ENCODE measurements around the gene NRG3. TPM values are rescaled to one million over a fixed set of nuclear protein-coding genes. Genes with fewer than 3 reads are reported as not detected.

NRG3 gene
- total RNA-seq: 1 to 10 TPM in 1 of 4 donors, under 1 TPM in 1, not detected in 2; 0.22 to 2.4 TPM

DNA sequence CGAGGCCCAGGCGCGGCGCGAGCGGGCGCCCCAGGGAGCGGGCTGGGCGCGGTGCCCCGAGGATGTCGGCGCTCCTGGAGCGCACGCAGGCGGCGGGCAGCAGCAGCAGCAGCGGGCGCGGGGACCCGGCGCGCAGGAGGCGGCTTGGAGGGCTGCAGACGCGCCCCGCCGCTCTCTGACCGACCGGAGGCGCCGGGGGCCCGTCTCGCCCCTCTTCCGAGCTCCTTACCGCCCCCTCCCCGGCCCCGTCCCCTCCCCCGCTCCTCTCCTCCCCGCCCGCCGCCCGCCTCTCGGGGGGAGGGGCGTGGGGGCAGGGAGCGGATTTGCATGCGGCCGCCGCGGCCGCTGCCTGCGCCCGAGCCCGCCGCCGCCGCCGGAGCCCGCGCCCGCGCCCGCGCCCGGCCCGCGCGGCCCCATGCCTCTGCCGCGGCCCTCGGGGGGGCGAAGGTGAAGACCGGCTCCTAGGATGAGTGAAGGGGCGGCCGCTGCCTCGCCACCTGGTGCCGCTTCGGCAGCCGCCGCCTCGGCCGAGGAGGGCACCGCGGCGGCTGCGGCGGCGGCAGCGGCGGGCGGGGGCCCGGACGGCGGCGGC is at the start of gene NRG3:
Gene NRG3 (plus strand): TSS at position 320 of the 592 bp plus-strand sequence.
- TF ChIP-seq, protein P1, sequence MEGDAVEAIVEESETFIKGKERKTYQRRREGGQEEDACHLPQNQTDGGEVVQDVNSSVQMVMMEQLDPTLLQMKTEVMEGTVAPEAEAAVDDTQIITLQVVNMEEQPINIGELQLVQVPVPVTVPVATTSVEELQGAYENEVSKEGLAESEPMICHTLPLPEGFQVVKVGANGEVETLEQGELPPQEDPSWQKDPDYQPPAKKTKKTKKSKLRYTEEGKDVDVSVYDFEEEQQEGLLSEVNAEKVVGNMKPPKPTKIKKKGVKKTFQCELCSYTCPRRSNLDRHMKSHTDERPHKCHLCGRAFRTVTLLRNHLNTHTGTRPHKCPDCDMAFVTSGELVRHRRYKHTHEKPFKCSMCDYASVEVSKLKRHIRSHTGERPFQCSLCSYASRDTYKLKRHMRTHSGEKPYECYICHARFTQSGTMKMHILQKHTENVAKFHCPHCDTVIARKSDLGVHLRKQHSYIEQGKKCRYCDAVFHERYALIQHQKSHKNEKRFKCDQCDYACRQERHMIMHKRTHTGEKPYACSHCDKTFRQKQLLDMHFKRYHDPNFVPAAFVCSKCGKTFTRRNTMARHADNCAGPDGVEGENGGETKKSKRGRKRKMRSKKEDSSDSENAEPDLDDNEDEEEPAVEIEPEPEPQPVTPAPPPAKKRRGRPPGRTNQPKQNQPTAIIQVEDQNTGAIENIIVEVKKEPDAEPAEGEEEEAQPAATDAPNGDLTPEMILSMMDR (IDR thresholded peaks at IDR 0.05; ENCODE audit: low read depth): no peak

DNA sequence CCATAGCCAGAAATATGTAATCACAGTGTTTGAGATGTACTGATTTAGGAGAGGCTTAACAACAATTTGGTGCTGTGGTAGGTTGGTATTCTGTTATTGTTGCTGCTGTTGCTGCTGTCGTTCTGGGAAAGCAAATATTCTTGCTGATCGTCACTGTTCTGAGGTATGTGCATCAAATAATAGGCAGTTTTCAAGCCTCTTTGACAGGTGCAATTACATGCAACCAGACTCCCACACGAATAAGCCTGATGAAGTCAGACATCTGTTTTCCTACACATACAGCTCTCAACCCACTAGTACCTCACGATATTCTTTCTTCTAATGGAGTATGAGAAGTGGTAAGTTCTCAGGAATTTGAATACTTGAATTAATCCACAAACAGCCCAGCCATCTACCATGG is 46.7 kb upstream of the NRG3 start:
- TF ChIP-seq, protein P1 (IDR thresholded peaks at IDR 0.05; ENCODE audit: low read depth): no peak

GRCh38 chr10:81831060-81831459 is 43.9 kb upstream of the NRG3 start:
- TF ChIP-seq, protein P1 (IDR thresholded peaks at IDR 0.05; ENCODE audit: low read depth): no peak

GRCh38 chr10:81838950-81839349 is 36.0 kb upstream of the NRG3 start:
- TF ChIP-seq, protein P1 (IDR thresholded peaks at IDR 0.05; ENCODE audit: low read depth): no peak

DNA sequence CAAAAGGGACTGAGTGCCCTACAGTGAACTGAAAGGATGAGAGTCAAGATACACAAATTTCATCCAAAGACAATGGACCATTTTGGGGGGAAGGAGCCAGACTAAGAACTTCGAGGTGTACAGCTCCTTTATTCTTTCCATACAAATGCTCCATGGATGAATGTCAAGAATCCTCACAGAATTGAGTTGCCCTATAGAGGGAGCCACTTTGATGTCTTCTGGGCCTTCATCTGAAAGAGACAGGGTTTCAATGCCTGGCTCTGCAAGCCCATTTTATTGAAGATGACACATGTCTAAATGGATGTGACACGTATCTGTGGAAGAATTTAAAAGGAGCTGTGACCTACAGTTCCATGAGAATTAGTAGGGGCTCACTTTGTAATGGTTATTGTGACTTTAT is 32.0 kb upstream of the NRG3 start:
- TF ChIP-seq, protein P1 (IDR thresholded peaks at IDR 0.05; ENCODE audit: low read depth): no peak

DNA sequence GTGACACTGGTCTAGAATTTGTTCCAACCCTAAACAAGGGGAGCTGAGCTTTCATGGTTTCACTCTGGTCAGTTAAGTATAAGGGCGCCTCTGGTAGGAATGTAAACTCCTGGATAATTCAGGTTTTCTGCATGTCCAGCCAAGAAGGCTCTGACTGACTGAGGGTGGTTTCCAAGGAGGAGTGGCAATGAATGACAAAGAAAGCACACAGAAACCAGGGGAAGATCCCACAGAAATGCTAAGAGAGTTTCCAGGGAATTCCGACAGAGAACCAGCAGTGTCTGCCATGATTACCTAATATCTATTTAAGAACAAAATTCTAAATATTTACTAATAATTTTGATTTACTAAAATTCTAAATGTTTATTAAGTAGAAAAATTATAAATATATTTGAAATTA is 27.3 kb upstream of the NRG3 start:
- TF ChIP-seq, protein P1 (IDR thresholded peaks at IDR 0.05; ENCODE audit: low read depth): no peak

- TF ChIP-seq, protein P1 (IDR thresholded peaks at IDR 0.05; ENCODE audit: low read depth): no peak
Measured at GRCh38 chr10:81848514-81848913, 26.5 kb upstream of the NRG3 start.

Measured in subcutaneous adipose tissue (tissue), 4 donors.